ENCODE results near the gene STRA6. TPM values are rescaled to one million over a fixed set of nuclear protein-coding genes. Genes with fewer than 3 reads are reported as not detected.

The STRA6 gene
- total RNA-seq, 2 donors from 2014 or later, result 0.77 to 1.8 TPM

- WGBS, result 77% methylated on average over 6 of the region's 6 CpGs
- Histone ChIP-seq H3K36me3 (no peaks in the 10 kb centered on the region), H3K4me3 (no peak overlapping the region), H3K9me3 (no peaks in the 10 kb centered on the region), H3K27ac (no peak overlapping the region), H3K27me3 (replicated peaks; ENCODE audit: insufficient read depth) (no peaks in the 10 kb centered on the region), H3K4me1 (replicated peaks) (no peaks in the 10 kb centered on the region)
- DNase-seq (ENCODE audit: low spot score), result no peak
- intact Hi-C loops (cut with DNase I), result no loop called here
- TF ChIP-seq POLR2A (IDR thresholded peaks at IDR 0.05) (no peak), POLR2AphosphoS5 (IDR thresholded peaks at IDR 0.05) (no peak)
- TF ChIP-seq, protein P1, sequence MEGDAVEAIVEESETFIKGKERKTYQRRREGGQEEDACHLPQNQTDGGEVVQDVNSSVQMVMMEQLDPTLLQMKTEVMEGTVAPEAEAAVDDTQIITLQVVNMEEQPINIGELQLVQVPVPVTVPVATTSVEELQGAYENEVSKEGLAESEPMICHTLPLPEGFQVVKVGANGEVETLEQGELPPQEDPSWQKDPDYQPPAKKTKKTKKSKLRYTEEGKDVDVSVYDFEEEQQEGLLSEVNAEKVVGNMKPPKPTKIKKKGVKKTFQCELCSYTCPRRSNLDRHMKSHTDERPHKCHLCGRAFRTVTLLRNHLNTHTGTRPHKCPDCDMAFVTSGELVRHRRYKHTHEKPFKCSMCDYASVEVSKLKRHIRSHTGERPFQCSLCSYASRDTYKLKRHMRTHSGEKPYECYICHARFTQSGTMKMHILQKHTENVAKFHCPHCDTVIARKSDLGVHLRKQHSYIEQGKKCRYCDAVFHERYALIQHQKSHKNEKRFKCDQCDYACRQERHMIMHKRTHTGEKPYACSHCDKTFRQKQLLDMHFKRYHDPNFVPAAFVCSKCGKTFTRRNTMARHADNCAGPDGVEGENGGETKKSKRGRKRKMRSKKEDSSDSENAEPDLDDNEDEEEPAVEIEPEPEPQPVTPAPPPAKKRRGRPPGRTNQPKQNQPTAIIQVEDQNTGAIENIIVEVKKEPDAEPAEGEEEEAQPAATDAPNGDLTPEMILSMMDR (IDR thresholded peaks at IDR 0.05), result no peak
Observed at GRCh38 chr15:74193905-74194304, 8.7 kb downstream of the STRA6 start.

- WGBS, result 77% methylated on average over 4 of the region's 4 CpGs
- no peaks in the 10 kb centered on the region for H3K9me3 ChIP-seq
- TF ChIP-seq POLR2AphosphoS5 (IDR thresholded peaks at IDR 0.05), result no peak
- no peak for TF ChIP-seq POLR2A (IDR thresholded peaks at IDR 0.05)
- TF ChIP-seq, protein P1 (IDR thresholded peaks at IDR 0.05), result no peak
Observed at GRCh38 chr15:74193299-74193718, 9.3 kb downstream of the STRA6 start.

GRCh38 chr15:74192751-74193150 lies 9.8 kb downstream of the STRA6 start:
- WGBS, result 89% methylated on average over 5 of the region's 5 CpGs
- H3K36me3 ChIP-seq, result no peaks in the 10 kb centered on the region
- H3K4me1 ChIP-seq (replicated peaks), result no peaks in the 10 kb centered on the region
- no peak for DNase-seq (ENCODE audit: low spot score)
- intact Hi-C loops (cut with DNase I), result no loop called here
- H3K27ac ChIP-seq, result no peak overlapping the region
- H3K9me3 ChIP-seq, result no peaks in the 10 kb centered on the region
- TF ChIP-seq POLR2AphosphoS5 (IDR thresholded peaks at IDR 0.05) (no peak), POLR2A (IDR thresholded peaks at IDR 0.05) (no peak)
- TF ChIP-seq, protein P1 (IDR thresholded peaks at IDR 0.05), result no peak
- no peak overlapping the region for H3K4me3 ChIP-seq
- H3K27me3 ChIP-seq (replicated peaks; ENCODE audit: insufficient read depth), result no peaks in the 10 kb centered on the region

More at GRCh38 chr15:74193299-74193718, 9.3 kb downstream of the STRA6 start:
- Histone ChIP-seq H3K27ac (no peak overlapping the region), H3K27me3 (replicated peaks; ENCODE audit: insufficient read depth) (no peaks in the 10 kb centered on the region), H3K4me3 (no peak overlapping the region), H3K36me3 (no peaks in the 10 kb centered on the region), H3K4me1 (replicated peaks) (no peaks in the 10 kb centered on the region)
- no peak for DNase-seq (ENCODE audit: low spot score)
- intact Hi-C loops (cut with DNase I), result no loop called here

DNA sequence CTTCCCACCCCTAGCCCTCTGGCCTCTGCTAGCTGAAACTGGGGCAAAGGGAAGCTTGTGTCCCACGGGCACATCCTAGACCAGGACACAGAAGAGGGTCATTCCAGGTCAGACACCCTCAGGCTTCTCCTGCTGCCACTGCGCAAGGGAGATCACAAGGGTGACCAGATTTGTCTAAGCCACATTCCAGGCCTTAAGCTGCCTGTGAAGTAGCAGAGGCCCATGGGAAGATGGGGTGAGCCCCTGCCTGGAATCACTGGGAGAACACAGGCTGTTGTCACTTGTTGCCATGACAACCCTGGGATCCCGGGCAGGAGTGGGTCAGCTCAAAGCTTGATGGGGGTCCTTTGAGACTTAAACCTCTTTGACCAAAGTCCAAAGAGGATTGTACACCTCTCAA lies 10.8 kb downstream of the STRA6 start:
- no peaks in the 10 kb centered on the region for H3K9me3 ChIP-seq
- no peaks in the 10 kb centered on the region for H3K36me3 ChIP-seq
- no peaks in the 10 kb centered on the region for H3K4me1 ChIP-seq (replicated peaks)
- no peak overlapping the region for H3K27ac ChIP-seq
- H3K27me3 ChIP-seq (replicated peaks; ENCODE audit: insufficient read depth), result no peaks in the 10 kb centered on the region
- WGBS, result 69% methylated on average over 3 of the region's 3 CpGs
- TF ChIP-seq, protein P1 (IDR thresholded peaks at IDR 0.05), result no peak
- no peak overlapping the region for H3K4me3 ChIP-seq
- intact Hi-C loops (cut with DNase I), result no loop called here
- no peak for DNase-seq (ENCODE audit: low spot score)

GRCh38 chr15:74188216-74188615 lies 14.4 kb downstream of the STRA6 start:
- no peak for DNase-seq (ENCODE audit: low spot score)
- Histone ChIP-seq H3K9me3 (no peaks in the 10 kb centered on the region), H3K27me3 (replicated peaks; ENCODE audit: insufficient read depth) (no peaks in the 10 kb centered on the region), H3K36me3 (no peaks in the 10 kb centered on the region), H3K4me1 (replicated peaks) (no peaks in the 10 kb centered on the region), H3K27ac (no peak overlapping the region), H3K4me3 (no peak overlapping the region)
- TF ChIP-seq, protein P1 (IDR thresholded peaks at IDR 0.05), result no peak
- TF ChIP-seq POLR2A (IDR thresholded peaks at IDR 0.05) (no peak), POLR2AphosphoS5 (IDR thresholded peaks at IDR 0.05) (no peak)
- 90% methylated on average over 10 of the region's 11 CpGs for WGBS
- intact Hi-C loops (cut with DNase I), result no loop called here

All from prostate gland (tissue), 2 donors.